Tibial nerve (tissue), 4 donors: ENCODE data around the gene MON1A. TPM values are rescaled to one million over a fixed set of nuclear protein-coding genes. Genes with fewer than 3 reads are reported as not detected.

Source experiments
- DNase-seq, 2 donors: peaks; one replicate each; pipeline ENCODE4 v3.0.0-alpha.2; 2019; ENCODE audit warnings: low spot score in 2 of 2
- H3K27ac ChIP-seq, 4 donors: fragments of 200-600 bp; sonication (generic) in 3 of 4; one replicate each; pipeline ENCODE4 v1.5.1; 2017 to 2019; ENCODE audit warnings: mild to moderate bottlenecking in 1 of 4
- H3K27me3 ChIP-seq, 2 donors: fragments of 200-600 bp; sonication (generic) in 1 of 2; one replicate each; pipeline versions ENCODE4 v1.5.1 to v1.6.0; 2017 to 2019
- H3K36me3 ChIP-seq, 3 donors: fragments of 200-600 bp; sonication (generic); one replicate each; pipeline ENCODE4 v1.5.1; 2018 to 2019
- H3K4me1 ChIP-seq, 4 donors: fragments of 200-600 bp; sonication (generic) in 3 of 4; one replicate each; pipeline ENCODE4 v1.5.1; 2017 to 2019
- H3K4me3 ChIP-seq, 4 donors: fragments of 200-600 bp; sonication (generic) in 3 of 4; one replicate each; pipeline ENCODE4 v1.5.1; 2017 to 2019; ENCODE audit warnings: mild to moderate bottlenecking in 1 of 4, moderate library complexity in 1 of 4
- H3K9me3 ChIP-seq, 4 donors: fragments of 200-600 bp; sonication (generic) in 3 of 4; one replicate each; pipeline ENCODE4 v1.5.1; 2017 to 2019
- CTCF ChIP-seq, 5 experiments: fragments of 200-600 bp in 3 of 5; fragments of 450-650 bp in 2 of 5; sonication (generic) in 3 of 5; IDR thresholded peaks; one replicate each; pipeline ENCODE4 v1.5.1; 2016 to 2019; ENCODE audit warnings: antibody characterized with exemption in 5 of 5, mild to moderate bottlenecking in 3 of 5, moderate library complexity in 2 of 5
- EP300 ChIP-seq, 2 donors: sonication (generic); formaldehyde crosslinking; IDR thresholded peaks; one replicate each; pipeline ENCODE4 v1.6.1; 2017; ENCODE audit warnings: antibody characterized with exemption in 2 of 2, mild to moderate bottlenecking in 1 of 2
- POLR2A ChIP-seq, 2 donors: fragments of 450-650 bp; IDR thresholded peaks; one replicate each; pipeline ENCODE4 v1.6.1; 2017; ENCODE audit warnings: antibody characterized with exemption in 2 of 2, mild to moderate bottlenecking in 2 of 2, moderate library complexity in 2 of 2
- WGBS, 2 donors: methylation state at CpG; one replicate each; pipeline ENCODE4 v1.1.5; 2018; 5-methylcytosine and 5-hydroxymethylcytosine counted together
- small RNA-seq: library from RNA; depleted of rRNA; stranded (forward); fragments of <200 nt; gene quantifications from one replicate; pipeline ENCODE3, GENCODE V24; 2016
- total RNA-seq, 4 donors: library from RNA; depleted of rRNA; stranded (reverse); fragments of >200 nt; gene quantifications; one replicate each; pipeline ENCODE4 v1.1.0, GENCODE V29; 2016

Gene MON1A
- total RNA-seq, 4 donors from 2014 or later: 6.9 to 18.8 (median 15.8) TPM

- no peak for TF ChIP-seq CTCF (IDR thresholded peaks at IDR 0.05)
- TF ChIP-seq EP300 (IDR thresholded peaks at IDR 0.05): no peak
- no peak for TF ChIP-seq POLR2A (IDR thresholded peaks at IDR 0.05)
- H3K27ac ChIP-seq: no peak overlapping the region
- H3K36me3 ChIP-seq: no peaks in the 10 kb centered on the region
- H3K9me3 ChIP-seq: no peaks in the 10 kb centered on the region
- no peak for DNase-seq
- H3K4me3 ChIP-seq: no peak overlapping the region
- H3K4me1 ChIP-seq: peaks cover 0 to 14% (median 11%) of the 10 kb centered on the region in 4 donors
- WGBS, 2 donors: 51 to 64% methylated on average over 7 of the region's 7 CpGs
- H3K27me3 ChIP-seq: peaks cover 0 to 51% of the 10 kb centered on the region in 2 donors
These were observed 64.3 kb downstream of the MON1A start for GRCh38 chr3:49865198-49865784.

- WGBS, 2 donors: 38 to 64% methylated on average over 2 to 5 of the region's 5 CpGs
- TF ChIP-seq CTCF (IDR thresholded peaks at IDR 0.05): no peak
- no peak for TF ChIP-seq POLR2A (IDR thresholded peaks at IDR 0.05)
- TF ChIP-seq EP300 (IDR thresholded peaks at IDR 0.05): no peak
- no peak overlapping the region for H3K27ac ChIP-seq
- H3K4me1 ChIP-seq: peaks cover 0 to 8% (median 6%) of the 10 kb centered on the region in 4 donors
- no peaks in the 10 kb centered on the region for H3K36me3 ChIP-seq
- no peaks in the 10 kb centered on the region for H3K9me3 ChIP-seq
- DNase-seq: no peak
- peaks cover 0 to 43% of the 10 kb centered on the region in 2 donors for H3K27me3 ChIP-seq
- H3K4me3 ChIP-seq: no peak overlapping the region
These were observed 65.1 kb downstream of the MON1A start for GRCh38 chr3:49864505-49864904.

GRCh38 chr3:49859576-49860305 lies 69.9 kb downstream of the MON1A start:
- Histone ChIP-seq H3K27ac (no peak overlapping the region), H3K27me3 (peaks cover 0 to 16% of the 10 kb centered on the region in 2 donors), H3K36me3 (no peaks in the 10 kb centered on the region), H3K9me3 (no peaks in the 10 kb centered on the region), H3K4me1 (peaks cover 0 to 15% (median 9%) of the 10 kb centered on the region in 4 donors), H3K4me3 (no peak overlapping the region)
- DNase-seq: no peak
- TF ChIP-seq CTCF (IDR thresholded peaks at IDR 0.05) (no peak), POLR2A (IDR thresholded peaks at IDR 0.05) (no peak)
- 79 to 88% methylated on average over 12 of the region's 12 CpGs for WGBS, 2 donors

Small RNA genes lying within 50 kb of the gene (small RNA-seq; reads per million reads assigned to genes)
- not detected for gene RN7SL217P

Other genes with a start within 250 kb of the MON1A start
- 10 to 100 TPM; 11.7 to 23.7 (median 17.0) TPM for gene MST1, start 240.3 kb downstream of the MON1A start, total RNA-seq
- 10 to 100 TPM; 32.9 to 64.7 (median 39.1) TPM for gene RNF123, start 240.3 kb downstream of the MON1A start, total RNA-seq
- 1 to 10 TPM in 2 of 4 donors, not detected in 2; 2.1 to 4.2 TPM for gene AMIGO3, start 210.1 kb downstream of the MON1A start, total RNA-seq
- gene GMPPB, start 205.9 kb downstream of the MON1A start, total RNA-seq: 10 to 100 TPM; 17.3 to 31.4 (median 25.3) TPM
- gene IP6K1, start 143.3 kb downstream of the MON1A start, total RNA-seq: 10 to 100 TPM; 43.2 to 77.5 (median 50.7) TPM
- 1 to 10 TPM in 2 of 4 donors, not detected in 2; 1.3 to 1.4 TPM for gene CDHR4, start 129.9 kb downstream of the MON1A start, total RNA-seq
- gene INKA1, start 126.5 kb downstream of the MON1A start, total RNA-seq: 10 to 100 TPM in 1 of 4 donors, 1 to 10 TPM in 2, under 1 TPM in 1; 0.60 to 10.3 (median 8.0) TPM
- gene UBA7, start 115.9 kb downstream of the MON1A start, total RNA-seq: 10 to 100 TPM; 47.9 to 68.4 (median 66.9) TPM
- gene TRAIP, start 73.2 kb downstream of the MON1A start, total RNA-seq: 10 to 100 TPM in 1 of 4 donors, 1 to 10 TPM in 3; 1.5 to 12.2 (median 2.8) TPM
- gene CAMKV, start 59.9 kb downstream of the MON1A start, total RNA-seq: not detected
- 1 to 10 TPM; 1.0 to 2.8 (median 2.3) TPM for gene MST1R, start 25.9 kb downstream of the MON1A start, total RNA-seq
- gene RBM6, start 10.3 kb upstream of the MON1A start, total RNA-seq: 100 to 1,000 TPM; 106 to 182 (median 158) TPM
- gene RBM5, start 159.1 kb upstream of the MON1A start, total RNA-seq: 100 to 1,000 TPM; 229 to 286 (median 260) TPM
- 10 to 100 TPM; 14.4 to 58.5 (median 17.4) TPM for gene SEMA3F, start 225.5 kb upstream of the MON1A start, total RNA-seq